OCI-LY3 (cell line): Measurements from ENCODE around the gene FTO.

ENCODE experiments used
- H2AFZ ChIP-seq: fragments of 200-600, 300-600 bp; shearing (Covaris generic); 2 replicates; pipeline ENCODE4 v1.6.0; 2014; ENCODE audit warnings: antibody characterized with exemption, low read depth, low read length
- H3K27ac ChIP-seq: fragments of 200-600, 300-600 bp; sonication (generic); 2 replicates; pipeline ENCODE4 v1.5.1; 2014; ENCODE audit warnings: mild to moderate bottlenecking, low read length, moderate library complexity, mixed read lengths
- H3K27me3 ChIP-seq: fragments of 200-600, 300-600 bp; sonication (generic); 2 replicates; pipeline ENCODE4 v1.6.1; 2014; ENCODE audit warnings: low read depth, low read length, mixed read lengths
- H3K36me3 ChIP-seq: fragments of 200-600, 300-600 bp; sonication (generic); replicated peaks from 2 replicates; pipeline ENCODE3; 2014; ENCODE audit warnings: low read depth, low read length, mixed read lengths
- H3K4me1 ChIP-seq: fragments of 300-600, 200-600 bp; sonication (generic); 2 replicates; pipeline ENCODE4 v1.6.1; 2014; ENCODE audit warnings: low read length, mixed read lengths
- H3K4me2 ChIP-seq: fragments of 200-600, 300-600 bp; sonication (generic); 2 replicates; pipeline ENCODE4 v1.6.1; 2014; ENCODE audit warnings: low read length, mixed read lengths
- H3K4me3 ChIP-seq: fragments of 300-600, 200-600 bp; sonication (generic); 2 replicates; pipeline ENCODE4 v1.5.1; 2014; ENCODE audit warnings: antibody characterized with exemption, mild to moderate bottlenecking, low read length, moderate library complexity
- H3K79me2 ChIP-seq: fragments of 300-600, 200-600 bp; shearing (Covaris generic); 2 replicates; pipeline ENCODE4 v1.6.1; 2014; ENCODE audit warnings: mild to moderate bottlenecking, low read length, mixed read lengths
- H3K9ac ChIP-seq: fragments of 300-600, 200-600 bp; shearing (Covaris generic); 2 replicates; pipeline ENCODE4 v1.6.0; 2014; ENCODE audit warnings: mild to moderate bottlenecking, low read length, moderate library complexity
- H3K9me3 ChIP-seq: fragments of 200-600, 300-600 bp; shearing (Covaris generic); 2 replicates; pipeline ENCODE4 v1.6.1; 2014; ENCODE audit warnings: low read length, mixed read lengths; ENCODE audit not compliant: insufficient read depth
- H4K20me1 ChIP-seq: fragments of 200-600, 300-600 bp; sonication (generic); 2 replicates; pipeline ENCODE4 v1.6.1; 2016; ENCODE audit warnings: low read length, mixed read lengths; ENCODE audit not compliant: insufficient read depth
- CTCF ChIP-seq: fragments of 200-600, 300-600 bp; sonication (generic); IDR thresholded peaks from 2 replicates; pipeline ENCODE4 v1.5.1; 2014; ENCODE audit warnings: antibody characterized with exemption, low read length, low read depth
- EZH2phosphoT487 ChIP-seq: fragments of 200-600 bp; shearing (Covaris generic); IDR thresholded peaks from 2 replicates; pipeline ENCODE4 v1.6.1; 2018; ENCODE audit warnings: antibody characterized with exemption, mixed run types, low read depth

FTO gene

GRCh38 chr16:53891409-53892139 is 187.6 kb downstream of the FTO start:
- no peaks in the 10 kb centered on the region for H3K27me3 ChIP-seq
- H2AFZ ChIP-seq = no peak overlapping the region
- no peak overlapping the region for H3K4me3 ChIP-seq
- H3K4me2 ChIP-seq = no peak overlapping the region
- no peaks in the 10 kb centered on the region for H4K20me1 ChIP-seq
- no peaks in the 10 kb centered on the region for H3K79me2 ChIP-seq
- no peak overlapping the region for H3K9ac ChIP-seq
- no peak overlapping the region for H3K27ac ChIP-seq
- peaks cover 5% of the 10 kb centered on the region; the same call in 1 of the 2 replicates for H3K4me1 ChIP-seq
- no peaks in the 10 kb centered on the region for H3K36me3 ChIP-seq
- H3K9me3 ChIP-seq = no peaks in the 10 kb centered on the region
- TF ChIP-seq CTCF (no peak), EZH2phosphoT487 (no peak)

GRCh38 chr16:53892155-53892554 is 188.2 kb downstream of the FTO start:
- Histone ChIP-seq H3K4me2 (no peak overlapping the region), H3K9me3 (no peaks in the 10 kb centered on the region), H3K9ac (no peak overlapping the region), H2AFZ (no peak overlapping the region), H3K27ac (no peak overlapping the region), H3K36me3 (no peaks in the 10 kb centered on the region), H3K4me1 (peaks cover 5% of the 10 kb centered on the region; the same call in 1 of the 2 replicates), H4K20me1 (no peaks in the 10 kb centered on the region), H3K79me2 (no peaks in the 10 kb centered on the region), H3K27me3 (no peaks in the 10 kb centered on the region), H3K4me3 (no peak overlapping the region)
- TF ChIP-seq EZH2phosphoT487 (no peak), CTCF (peak; percentile 74)

GRCh38 chr16:53893731-53894435 is 189.9 kb downstream of the FTO start:
- no peak overlapping the region for H3K4me3 ChIP-seq
- H3K79me2 ChIP-seq = no peaks in the 10 kb centered on the region
- no peak overlapping the region for H3K4me2 ChIP-seq
- no peak for TF ChIP-seq CTCF
- TF ChIP-seq EZH2phosphoT487 = no peak
- no peaks in the 10 kb centered on the region for H3K27me3 ChIP-seq
- no peak overlapping the region for H2AFZ ChIP-seq
- no peaks in the 10 kb centered on the region for H3K9me3 ChIP-seq
- H3K27ac ChIP-seq = no peak overlapping the region
- no peaks in the 10 kb centered on the region for H3K36me3 ChIP-seq
- no peaks in the 10 kb centered on the region for H4K20me1 ChIP-seq
- H3K9ac ChIP-seq = no peak overlapping the region
- H3K4me1 ChIP-seq = peaks cover 5% of the 10 kb centered on the region; the same call in 1 of the 2 replicates

DNA sequence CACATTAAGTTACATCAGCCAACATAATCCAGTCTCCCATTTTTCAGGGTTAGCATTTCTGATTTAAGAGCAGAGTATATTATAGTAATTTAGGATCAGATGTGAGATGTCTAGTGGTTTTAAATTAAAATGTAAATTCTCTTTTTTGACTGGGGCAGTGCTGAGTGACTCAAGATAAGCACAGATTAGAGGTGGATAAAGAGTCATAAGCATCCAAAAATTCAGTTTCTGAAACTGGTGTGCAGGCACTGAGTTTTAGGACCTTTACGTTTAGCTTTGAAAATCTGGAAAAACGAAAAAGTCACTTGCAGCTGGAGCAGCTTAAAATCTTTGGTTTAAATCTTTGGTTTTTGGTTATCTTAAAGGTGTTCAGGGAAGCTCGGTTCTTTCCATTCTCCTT is 190.7 kb downstream of the FTO start:
- Histone ChIP-seq H2AFZ (no peak overlapping the region), H4K20me1 (no peaks in the 10 kb centered on the region), H3K4me2 (no peak overlapping the region), H3K9ac (no peak overlapping the region), H3K4me3 (no peak overlapping the region), H3K79me2 (no peaks in the 10 kb centered on the region), H3K4me1 (peaks cover 5% of the 10 kb centered on the region; the same call in 1 of the 2 replicates), H3K27ac (no peak overlapping the region), H3K9me3 (no peaks in the 10 kb centered on the region), H3K36me3 (no peaks in the 10 kb centered on the region), H3K27me3 (no peaks in the 10 kb centered on the region)
- TF ChIP-seq EZH2phosphoT487 = no peak
